Hematopoietic multipotent progenitor cell treated with erythropoietin and hydrocortisone succinate and interleukin-3 and kit ligand, for 17 days (in vitro differentiated cells): Measurements from ENCODE around the gene STARD7.
"Not testable (repeated sequence)": the region's sequence is repeated elsewhere in the genome, so short reads cannot be mapped to it uniquely, and the experiment has no call there.

ENCODE experiments used
- DNase-seq: peaks from one replicate; pipeline ENCODE4 v3.0.0-alpha.2; 2015; ENCODE audit warnings: low spot score

STARD7 gene

DNA sequence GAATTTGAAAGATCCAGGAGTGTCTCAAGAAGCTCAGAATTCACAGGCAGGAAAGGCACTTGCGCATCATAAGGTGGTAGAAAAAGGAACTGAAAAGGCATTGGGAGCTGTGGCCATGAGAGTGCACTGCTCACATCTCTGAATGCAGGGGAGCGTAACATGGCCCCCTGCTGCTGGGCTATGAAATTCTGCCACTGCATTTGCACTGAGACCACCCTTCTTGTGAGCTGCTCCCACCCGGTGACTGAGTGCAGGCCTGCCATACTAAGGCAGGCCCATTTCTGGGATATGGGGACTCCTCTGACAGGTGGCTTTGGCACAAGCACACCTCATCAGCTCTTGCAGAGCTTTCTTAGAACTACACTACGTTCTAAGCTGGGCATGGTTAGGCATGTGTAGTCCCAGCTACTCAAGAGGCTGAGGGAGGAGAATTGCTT, 25.3 kb upstream of the STARD7 start:
- no peak for DNase-seq

DNA sequence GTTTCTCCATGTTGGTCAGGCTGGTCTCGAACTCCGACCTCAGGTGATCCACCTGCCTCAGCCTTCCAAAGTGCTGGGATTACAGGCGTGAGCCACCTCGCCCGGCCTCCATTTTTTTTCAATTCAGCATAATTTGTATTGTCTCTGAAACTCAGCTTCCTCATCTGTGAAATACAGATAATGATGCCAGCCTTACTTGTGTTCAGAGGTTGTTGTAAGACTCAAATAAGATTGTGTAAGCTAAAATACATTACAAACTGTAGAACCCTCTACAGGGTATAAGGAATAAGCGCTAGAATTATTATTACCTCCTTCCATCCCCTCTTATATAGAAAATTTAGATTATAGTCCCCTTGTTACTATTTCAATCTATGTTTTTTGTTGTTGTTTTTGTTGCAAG, 24.8 kb upstream of the STARD7 start:
- DNase-seq, result no peak

DNA sequence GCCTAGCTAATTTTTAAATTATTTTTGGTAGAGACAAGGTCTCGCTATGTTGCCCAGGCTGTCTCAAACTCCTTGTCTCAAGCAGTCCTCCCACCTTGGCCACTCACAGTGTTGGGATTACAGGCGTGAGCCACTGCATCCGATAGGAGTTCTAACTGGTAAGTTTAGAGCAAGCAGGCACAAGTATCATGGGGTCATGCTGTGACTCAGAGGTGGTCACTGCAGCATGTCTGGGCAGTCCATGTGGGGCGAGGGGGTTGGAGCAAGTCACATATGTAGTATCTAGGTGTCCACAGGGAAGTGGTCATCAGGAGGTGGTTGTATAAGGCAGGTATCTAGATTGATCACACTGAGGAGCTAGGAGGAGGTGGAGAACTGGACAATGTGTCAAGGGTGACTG, 22.7 kb upstream of the STARD7 start:
- DNase-seq, result no peak

DNA sequence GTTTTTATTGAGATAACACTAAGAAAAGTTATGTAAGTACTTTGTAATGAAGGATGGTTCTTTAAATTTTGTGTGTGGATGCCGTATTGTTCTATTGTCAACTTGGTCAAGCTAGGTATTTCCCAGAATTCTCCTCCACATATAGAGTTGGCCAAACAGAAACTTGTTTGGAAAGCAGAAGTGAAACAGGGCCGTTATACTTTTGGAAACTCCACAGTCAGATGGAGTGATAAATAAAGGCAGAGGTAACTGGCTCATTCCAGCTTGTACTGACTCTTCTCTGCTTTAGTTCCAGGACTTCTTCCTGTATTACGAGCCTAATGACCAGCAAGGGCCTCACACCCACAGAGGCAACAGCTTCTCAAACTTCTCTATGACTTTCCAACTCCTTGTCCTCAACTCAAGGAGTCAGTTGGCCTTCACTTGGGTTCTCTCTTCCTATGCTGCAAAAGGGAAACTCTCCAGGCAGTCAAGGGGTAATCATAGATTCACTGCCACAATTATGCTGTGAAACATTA, 16.4 kb upstream of the STARD7 start:
- no peak for DNase-seq

DNA sequence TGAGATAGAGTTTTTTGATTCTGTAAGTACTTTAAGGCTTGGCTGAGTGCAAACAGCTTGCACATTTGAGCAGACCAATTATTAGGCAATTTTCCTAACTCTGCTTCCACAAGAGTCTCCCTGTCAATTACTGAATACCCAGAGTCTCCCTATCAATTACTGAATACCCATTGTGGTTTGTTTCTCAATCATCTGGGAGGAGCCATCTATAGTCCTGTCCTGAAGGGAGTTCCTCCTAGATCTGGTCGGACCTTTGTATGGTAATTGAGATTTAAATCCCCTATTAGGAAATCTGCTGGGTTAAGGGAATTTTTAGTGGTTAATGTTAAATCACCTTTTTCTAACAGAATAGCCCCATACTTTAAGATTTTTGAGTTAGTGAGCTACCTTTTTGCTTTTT, 12.5 kb upstream of the STARD7 start:
- DNase-seq, result not testable (repeated sequence)

DNA sequence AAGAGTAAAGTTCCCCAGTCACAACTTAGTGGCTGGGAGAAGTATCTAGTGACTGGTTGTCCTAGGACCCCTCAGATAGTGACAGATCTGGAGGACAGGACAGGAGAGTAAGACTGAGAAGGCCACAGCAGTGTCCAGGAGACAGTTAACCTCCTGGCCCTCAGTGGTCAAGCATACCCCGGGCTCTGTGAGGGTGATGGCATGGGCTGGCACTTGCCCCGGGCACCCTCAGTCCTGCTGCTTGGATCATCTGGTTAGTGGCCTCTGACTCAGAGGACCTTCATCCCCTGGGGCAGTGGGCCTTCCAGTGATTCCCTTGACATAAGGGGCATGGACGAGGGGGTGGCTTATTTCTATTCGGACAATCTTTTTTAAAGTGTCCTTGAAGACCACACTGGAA, 11.3 kb upstream of the STARD7 start:
- not testable (repeated sequence) for DNase-seq

DNA sequence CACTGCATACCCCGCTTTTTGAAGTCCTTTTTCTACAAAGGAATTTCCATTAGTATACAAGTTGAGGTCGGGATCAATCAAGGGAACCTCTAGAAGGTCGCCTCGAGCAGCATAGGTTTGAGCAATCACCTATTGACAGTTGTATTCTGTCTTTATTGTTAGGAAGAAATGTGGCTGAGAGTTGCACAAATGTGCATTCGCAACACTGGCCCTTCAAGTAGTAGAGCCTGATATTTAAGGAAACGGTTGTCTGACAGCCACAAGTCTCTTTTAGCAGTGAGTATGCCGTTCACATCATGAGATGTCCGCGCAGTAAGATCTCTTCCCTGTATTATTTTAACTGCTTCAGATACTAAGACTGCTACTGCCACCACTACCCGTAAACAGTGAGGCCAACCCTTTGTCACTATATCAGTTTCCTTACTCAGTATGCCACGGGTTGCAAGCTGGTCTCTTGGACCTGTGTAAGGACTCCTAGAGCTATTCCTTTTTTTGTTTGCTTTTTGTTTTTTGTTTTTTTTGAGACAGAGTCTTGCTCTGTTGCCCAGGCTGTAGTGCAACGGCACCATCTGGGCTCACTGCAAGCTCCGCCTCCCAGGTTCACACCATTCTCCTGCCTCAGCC, 10.0 kb upstream of the STARD7 start:
- no peak for DNase-seq

DNA sequence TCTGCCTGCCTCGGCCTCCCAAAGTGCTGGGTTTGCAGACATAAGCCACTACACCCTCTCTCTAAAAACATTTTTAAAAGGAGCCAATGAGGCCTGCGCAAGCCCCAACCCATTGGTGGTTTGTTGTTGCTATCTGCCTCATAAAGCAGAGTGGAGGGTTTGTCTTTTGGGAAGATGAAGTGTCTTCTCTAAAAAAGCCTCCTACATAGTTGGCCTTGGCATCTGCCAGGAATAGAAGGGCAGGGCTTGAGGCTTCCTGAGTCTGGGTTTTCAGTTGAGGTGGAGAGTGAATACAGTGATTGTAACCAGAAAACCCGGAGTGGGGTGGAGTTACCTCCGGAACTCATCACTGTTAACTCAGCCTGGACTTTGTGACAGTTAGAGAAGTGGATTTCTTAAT, 5.9 kb upstream of the STARD7 start:
- no peak for DNase-seq

DNA sequence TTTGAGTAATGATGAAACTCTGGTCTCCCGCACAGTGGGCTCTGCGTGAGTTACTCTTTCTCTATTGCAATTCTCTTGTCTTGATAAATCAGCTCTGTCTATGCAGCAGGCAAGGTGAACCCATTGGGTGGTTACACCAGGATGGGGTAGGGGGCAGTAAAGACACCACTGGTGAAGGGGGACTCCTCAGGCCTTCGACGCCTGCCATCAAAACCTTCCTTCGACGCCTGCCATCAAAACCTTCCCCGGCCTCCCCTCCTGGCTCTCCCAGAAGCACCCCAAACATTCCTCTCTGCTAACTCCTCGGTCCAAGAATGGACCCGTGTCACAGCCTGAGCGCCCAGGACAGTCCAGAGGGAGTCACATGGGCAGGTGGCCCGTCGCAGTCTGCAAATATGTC, 4.8 kb upstream of the STARD7 start:
- DNase-seq, result no peak

DNA sequence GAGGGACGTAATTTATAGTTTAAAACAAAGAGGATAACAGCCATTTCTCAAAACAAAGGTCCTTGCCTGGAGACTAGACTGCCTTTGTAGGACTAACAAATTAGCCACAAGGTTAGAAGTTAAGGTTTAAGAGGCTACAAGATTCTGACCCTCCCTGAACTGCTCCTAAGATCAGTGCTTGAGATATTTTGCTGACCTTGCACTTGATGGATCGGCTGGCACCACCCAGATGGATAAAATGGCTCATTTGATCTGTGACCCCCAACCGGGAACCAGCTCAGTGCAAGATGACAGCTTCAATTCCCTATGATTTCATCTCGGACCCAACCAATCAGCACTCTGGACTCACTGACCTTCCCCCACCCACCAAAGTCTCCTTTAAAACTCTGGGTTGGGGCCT, 3.7 kb upstream of the STARD7 start:
- no peak for DNase-seq

DNA sequence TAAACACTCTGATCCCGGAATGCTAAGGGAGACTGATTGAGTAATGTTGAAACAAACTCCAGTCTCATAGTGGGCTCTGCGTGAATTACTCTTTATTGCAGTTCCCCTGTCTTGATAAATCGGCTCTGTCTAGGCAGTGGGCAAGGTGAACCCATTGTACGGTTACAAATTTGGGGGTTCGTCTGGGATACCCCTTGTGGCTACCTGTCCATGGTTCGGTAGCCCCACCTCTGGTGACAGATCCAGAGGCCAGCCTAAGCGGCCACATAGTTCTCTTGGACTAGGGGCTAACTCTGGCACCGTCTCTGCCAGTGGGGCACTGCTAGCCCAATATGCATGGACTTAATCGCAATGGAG, 1.1 kb upstream of the STARD7 start:
- DNase-seq, result no peak

DNA sequence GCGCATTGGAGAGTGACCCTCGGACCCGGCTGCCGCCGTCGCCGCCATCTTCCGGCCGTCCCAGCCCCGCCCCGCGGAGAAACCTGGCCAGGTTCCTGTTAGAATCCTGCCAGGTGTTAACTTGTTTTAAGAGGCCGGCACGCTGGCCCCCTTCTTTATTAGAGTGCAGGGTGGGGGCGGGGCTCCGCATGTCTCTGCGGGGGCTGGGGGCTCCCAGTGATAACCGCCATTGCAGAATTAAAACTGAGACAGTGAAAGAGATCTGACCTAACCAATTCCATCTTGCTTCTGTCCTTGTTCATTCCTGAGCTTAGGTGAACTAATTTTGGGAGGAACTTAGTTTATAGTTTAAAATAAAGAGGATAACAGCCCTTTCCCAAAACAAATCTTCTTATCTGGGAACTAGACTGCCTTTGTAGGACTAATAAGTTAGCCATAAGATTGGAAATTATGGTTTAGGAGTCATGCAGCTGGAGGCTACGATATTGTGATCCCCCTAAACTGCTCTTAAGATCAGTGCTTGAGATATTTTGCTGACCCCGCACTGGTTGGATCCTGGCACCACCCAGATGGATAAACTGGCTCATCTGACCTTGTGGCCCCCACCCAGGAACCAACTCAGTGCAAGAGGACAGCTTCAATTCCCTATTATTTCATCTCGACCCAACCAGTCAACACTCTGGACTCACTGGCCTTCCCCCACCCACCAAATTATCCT, 543 bp upstream of the STARD7 start:
- DNase-seq, result no peak

DNA sequence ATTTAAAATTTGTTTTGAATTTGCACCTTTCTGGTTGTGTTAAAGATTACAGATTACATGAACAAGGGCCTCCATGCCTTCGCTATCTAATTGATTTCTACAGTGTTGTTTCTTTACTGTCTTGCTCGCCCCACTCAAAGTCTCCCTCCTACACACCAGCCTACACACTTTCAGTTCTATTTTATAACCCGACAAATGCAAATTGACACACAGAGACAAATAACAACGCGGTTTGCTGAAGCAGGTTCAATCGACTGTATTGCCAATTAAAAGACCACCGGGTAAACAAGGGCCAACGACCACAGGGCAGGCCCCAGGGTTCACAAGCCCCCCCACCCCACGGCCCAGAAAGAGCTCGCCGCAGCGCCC, 869 bp downstream of the STARD7 start:
- DNase-seq, result peak; percentile 19

DNA sequence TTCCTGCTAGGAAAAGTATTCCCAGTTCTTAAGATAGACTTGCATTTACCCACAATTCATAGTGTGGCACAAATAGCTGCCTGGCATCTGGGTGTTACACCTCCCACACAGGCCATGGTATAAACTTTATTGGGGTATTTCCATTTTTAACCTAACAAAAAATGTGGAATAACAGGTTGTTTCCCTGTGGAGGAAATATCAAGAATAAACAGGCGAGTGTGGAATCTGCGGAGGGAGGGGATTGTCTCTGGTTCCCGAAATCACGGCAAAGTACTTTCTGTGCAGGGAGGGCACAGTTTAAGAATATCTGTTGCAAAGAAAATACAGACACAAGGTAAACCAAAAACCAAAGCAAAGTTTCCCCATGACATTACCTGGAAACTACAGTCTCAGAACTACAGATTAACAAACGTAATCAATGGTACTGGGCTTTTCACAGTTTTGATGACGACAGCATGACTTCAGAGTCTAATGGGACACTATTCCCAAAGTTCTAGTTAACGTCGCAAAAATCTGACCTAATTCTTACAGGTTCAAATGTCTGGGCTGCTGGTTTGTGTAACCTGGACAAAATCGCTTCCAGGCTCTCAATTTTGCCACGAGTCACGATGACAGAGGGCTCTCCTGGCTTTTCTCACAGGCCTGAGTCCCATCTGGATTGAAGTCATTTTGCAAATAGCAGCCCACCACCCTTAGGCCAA, 1.4 kb downstream of the STARD7 start:
- DNase-seq, result peak; percentile 33

DNA sequence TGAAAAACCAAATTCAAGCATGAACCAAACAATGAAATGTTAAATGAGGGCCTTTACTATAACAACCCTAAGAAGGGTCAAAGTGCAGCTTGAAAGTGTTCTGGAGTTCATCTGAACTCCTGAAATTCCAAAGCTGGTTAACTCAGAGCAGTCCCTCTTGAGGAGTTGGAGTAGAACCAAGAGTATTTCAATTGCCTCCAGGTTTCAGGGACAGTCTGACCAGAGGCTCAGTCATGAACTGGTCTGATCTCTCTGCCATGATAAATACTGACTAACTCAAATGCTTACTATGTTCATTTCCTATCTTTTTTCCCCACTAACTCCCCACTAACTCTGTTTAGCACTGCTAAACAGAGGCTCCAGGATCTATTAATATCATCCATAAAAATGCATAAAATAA, 2.7 kb downstream of the STARD7 start:
- no peak for DNase-seq

DNA sequence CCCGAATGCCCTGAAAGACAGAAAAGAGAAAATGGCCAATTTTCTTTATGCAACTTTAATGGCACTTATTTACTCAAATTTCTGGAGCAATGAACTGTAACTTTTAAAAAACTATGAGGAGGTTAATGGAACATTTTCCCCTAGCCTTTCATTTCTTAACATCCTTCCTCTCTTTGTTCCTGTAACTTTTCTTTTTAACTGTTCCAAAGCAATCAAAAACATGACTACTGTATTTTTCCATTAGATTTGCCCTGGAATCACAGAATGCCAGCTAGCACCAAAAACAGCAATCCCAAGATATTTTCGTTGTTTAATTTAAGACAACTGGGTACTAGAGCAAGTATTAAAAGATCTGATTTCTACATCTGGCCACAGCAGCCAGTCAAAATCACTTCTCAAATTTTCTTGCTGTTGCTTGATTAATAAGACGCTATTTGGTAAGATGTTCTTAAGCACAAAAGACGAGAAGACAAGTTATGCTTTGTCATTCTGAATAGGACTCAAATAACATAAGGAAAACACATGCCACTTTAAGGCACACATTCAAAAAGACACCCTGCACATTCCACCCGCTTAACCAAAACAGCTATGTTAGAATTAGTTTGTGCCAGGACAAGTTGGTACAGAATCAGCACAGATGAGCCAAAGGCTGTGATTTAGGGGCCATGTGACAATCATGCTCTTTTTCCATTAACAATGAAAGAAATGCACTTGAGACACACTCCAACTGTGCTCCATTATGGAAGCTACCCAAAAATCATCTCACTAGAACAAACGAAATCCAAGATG, 3.6 kb downstream of the STARD7 start:
- no peak for DNase-seq

DNA sequence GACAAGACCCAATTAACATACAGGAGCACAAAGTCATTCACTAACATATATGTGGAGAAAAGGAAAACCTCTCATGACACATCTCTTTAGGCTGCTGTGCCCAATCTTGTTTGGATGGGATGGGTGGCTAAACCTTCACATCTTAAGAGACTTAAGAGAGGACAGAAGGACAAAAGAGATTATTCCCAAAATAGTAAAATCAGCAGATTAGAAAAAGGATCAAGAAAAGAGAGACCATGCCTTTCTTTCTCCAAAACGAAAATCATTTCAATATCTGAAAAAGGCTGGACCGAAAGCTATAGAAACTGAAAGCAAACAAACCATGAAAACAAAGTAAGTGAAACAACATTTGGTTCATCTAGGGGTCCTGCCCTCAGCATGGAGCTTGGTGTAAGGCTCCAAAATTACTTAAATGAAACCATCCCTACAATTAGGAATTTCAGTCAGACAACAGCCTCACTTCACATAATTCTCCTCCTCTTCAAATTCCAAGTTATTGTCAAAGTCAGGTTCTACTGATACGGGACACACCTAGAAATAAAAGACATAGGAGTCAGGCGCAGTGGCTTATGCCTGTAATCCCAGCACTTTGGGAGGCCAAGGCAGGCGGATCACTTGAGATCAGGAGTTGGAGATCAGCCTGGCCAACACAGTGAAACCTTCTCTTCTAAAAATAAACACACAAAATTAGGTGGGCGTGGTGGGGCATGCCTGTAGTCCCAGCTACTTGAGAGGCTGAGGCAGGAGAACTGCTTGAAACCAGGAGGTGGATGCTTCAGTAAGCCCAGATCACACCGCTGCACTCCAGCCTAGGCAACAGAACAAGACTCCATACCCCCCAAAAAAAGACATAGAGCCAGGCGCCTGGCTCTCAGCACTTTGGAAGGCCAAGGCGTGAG, 5.2 kb downstream of the STARD7 start:
- no peak for DNase-seq

DNA sequence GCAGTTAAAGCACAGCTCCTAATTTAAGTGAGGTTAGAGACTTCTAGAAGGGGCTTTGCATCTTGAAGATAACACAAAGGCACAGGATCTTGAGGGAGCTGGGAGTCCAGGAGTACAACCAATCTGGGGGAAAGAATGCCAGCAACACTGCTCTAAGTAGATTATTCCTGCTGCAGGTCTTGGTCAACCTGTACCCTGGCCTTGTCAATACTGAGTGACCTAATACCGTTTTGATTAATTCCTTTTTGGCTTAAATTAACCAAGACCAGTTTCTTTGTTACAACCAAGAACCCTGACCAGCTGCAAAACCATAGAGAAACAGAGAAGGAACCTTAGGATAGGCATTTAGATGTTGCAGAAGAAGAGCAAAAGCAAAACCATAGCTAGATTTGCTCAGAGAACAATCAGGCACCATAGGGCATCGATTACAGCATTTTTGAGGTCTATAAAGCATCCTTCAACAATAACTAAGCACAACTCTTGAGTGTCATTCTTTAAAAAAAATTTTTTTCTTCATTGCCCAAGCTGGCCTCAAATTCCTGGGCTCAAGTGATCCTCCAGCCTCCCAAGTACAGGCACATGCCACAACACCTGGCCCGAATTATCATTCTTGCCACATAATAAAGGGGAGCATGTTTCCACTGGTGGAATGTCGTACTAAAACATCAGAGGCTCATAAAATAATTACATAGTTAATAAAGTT, 6.3 kb downstream of the STARD7 start:
- DNase-seq, result no peak

DNA sequence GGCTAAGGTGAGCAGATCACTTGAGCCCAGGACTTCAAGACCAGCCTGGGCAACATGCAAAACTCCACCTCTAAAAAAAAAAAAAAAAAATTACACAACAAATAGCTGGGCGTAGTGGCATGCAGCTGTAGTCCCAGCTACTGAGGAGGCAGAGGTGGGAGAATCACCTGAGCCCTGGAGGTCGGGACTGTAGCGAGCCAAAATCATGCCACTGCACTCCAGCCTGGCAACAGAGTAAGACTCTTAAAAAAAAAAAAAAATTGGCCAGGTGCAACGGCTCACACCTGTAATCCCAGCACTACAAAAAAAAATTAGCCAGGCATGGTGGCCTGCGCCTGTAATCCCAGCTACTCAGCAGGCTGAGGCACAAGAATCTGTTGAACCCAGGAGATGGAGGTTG, 7.3 kb downstream of the STARD7 start:
- DNase-seq, result no peak

DNA sequence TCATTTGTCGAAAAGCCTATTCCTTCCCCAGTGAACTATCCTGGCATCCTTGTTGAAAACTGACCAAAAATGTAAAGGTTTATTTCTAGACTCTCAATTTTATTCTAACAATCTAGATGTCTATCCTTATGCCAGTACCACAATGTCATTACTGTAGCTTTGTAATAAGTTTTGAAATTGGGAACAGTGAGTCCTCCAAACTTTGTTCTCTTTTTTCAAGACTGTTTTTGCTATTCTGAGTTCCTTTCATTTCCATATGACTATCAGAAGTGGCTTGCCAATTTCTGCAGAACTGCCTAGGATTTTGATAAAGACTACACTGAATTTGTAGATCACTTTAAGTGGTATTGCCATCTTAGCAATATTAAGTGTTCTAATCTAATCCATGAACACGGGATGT, 9.7 kb downstream of the STARD7 start:
- DNase-seq, result no peak
